Transverse colon (tissue), 4 donors: ENCODE data around the gene YAP1. TPM values are rescaled to one million over a fixed set of nuclear protein-coding genes. Genes with fewer than 3 reads are reported as not detected.

Experiments
- DNase-seq: peaks from one replicate; pipeline ENCODE4 v3.0.0-alpha.2; 2019
- H3K27ac ChIP-seq, 4 donors: fragments of 200-600 bp; sonication (generic); 2 replicates each; pipeline ENCODE4 v1.5.1; 2016 to 2018; ENCODE audit warnings: inconsistent platforms in 4 of 4
- H3K27me3 ChIP-seq: fragments of 200-600 bp; sonication (generic); 2 replicates; pipeline ENCODE4 v1.5.1; 2017; ENCODE audit warnings: inconsistent platforms
- H3K36me3 ChIP-seq, 4 donors: fragments of 200-600 bp; sonication (generic); 2 replicates each; pipeline ENCODE4 v1.5.1; 2017 to 2019; ENCODE audit warnings: inconsistent platforms in 4 of 4
- H3K4me1 ChIP-seq, 4 donors: fragments of 200-600 bp; sonication (generic); 2 replicates each; pipeline ENCODE4 v1.5.1; 2017 to 2020; ENCODE audit warnings: inconsistent platforms in 4 of 4
- H3K4me3 ChIP-seq, 4 donors: fragments of 200-600 bp; sonication (generic); 1 replicate in 1 of 4; 2 replicates in 3 of 4; pipeline versions ENCODE4 v1.5.1 to v1.6.1; 2017 to 2019; ENCODE audit warnings: inconsistent platforms in 4 of 4
- H3K9me3 ChIP-seq, 2 donors: fragments of 200-600 bp; sonication (generic); 2 replicates each; pipeline ENCODE4 v1.5.1; 2017 to 2019; ENCODE audit warnings: inconsistent platforms in 2 of 2
- EP300 ChIP-seq: sonication (generic); formaldehyde crosslinking; IDR thresholded peaks from one replicate; pipeline ENCODE4 v1.6.1; 2017; ENCODE audit warnings: antibody characterized with exemption, low read depth
- POLR2A ChIP-seq: fragments of 450-650 bp; IDR thresholded peaks from one replicate; pipeline ENCODE4 v1.6.1; 2016; ENCODE audit warnings: antibody characterized with exemption, mild to moderate bottlenecking, moderate library complexity
- POLR2AphosphoS5 ChIP-seq, 3 donors: sonication (generic); formaldehyde crosslinking; IDR thresholded peaks; one replicate each; pipeline ENCODE4 v1.6.1; 2016; ENCODE audit warnings: antibody characterized with exemption in 3 of 3
- WGBS, 2 donors: methylation state at CpG; one replicate each; pipeline ENCODE4 v1.1.5; 2018; ENCODE audit warnings: low coverage in 1 of 2; 5-methylcytosine and 5-hydroxymethylcytosine counted together
- in situ Hi-C, 4 donors: fragments of 200-750 bp; cut with MboI; loops; one replicate each; pipeline versions ENCODE4 v1.15.0 to v1.15.1; 2017; ENCODE audit warnings: low sequenced_read_pairs in 3 of 4, low pct_ligation_motif_present in 1 of 4, low pct_unique_long_range_greater_than_20kb in 1 of 4
- intact Hi-C: fragments of 100-400 bp; cut with DNase I; formaldehyde crosslinking; loops from one replicate; pipeline ENCODE4 v1.15.1; 2023; ENCODE audit warnings: low total_unique reads
- total RNA-seq, 4 donors: library from RNA; depleted of rRNA; stranded (reverse); fragments of >200 nt; gene quantifications; one replicate each; pipeline ENCODE4 v1.1.0, GENCODE V29; 2016
- TF ChIP-seq, protein P1 (sequence below), 5 experiments: fragments of 200-600 bp in 3 of 5; fragments of 450-650 bp in 2 of 5; sonication (generic) in 3 of 5; IDR thresholded peaks; 1 replicate in 2 of 5; 2 replicates in 3 of 5; pipeline ENCODE4 v1.5.1; 2016 to 2017; ENCODE audit warnings: antibody characterized with exemption in 5 of 5, inconsistent platforms in 3 of 5, mild to moderate bottlenecking in 2 of 5, moderate library complexity in 1 of 5

Gene YAP1
- total RNA-seq, 4 donors from 2014 or later: 90.5 to 163 (median 105) TPM

DNA sequence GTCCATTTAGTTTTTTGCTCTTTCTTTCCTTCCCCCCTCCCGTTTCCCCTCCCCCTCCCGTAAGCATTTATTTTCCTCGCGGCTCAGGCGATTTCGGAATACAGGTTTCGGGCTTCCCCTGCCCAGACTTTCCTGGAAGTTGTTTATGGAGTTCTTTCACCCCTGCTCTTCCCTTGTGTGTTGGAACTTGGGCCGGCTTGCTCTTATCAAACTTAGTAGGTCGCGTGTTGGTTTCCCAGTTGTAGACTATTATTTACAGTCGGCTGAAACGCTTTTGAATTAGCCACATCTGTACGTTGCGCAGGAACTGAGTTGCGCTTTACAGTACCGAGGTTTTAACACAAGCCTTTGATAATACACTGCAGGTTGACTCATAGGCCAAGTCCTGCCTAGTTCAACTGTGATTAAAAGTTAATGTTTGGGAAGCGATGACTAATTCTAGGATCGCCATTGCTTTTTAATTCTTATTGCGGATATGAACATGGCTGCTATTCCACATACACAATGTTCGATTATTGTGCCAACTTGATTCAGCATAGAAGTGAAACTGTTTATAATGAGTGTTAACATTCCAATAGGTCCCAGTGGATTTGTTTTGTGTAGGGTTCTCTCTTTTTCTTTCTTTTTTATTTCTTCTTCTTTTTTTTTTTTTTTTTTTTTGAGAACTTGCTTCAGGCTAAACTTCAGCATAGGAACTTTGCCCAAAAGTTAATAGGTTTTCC, 1.7 kb downstream of the YAP1 start:
- WGBS, 2 donors: 2 to 6% methylated on average over 9 to 20 of the region's 20 CpGs

DNA sequence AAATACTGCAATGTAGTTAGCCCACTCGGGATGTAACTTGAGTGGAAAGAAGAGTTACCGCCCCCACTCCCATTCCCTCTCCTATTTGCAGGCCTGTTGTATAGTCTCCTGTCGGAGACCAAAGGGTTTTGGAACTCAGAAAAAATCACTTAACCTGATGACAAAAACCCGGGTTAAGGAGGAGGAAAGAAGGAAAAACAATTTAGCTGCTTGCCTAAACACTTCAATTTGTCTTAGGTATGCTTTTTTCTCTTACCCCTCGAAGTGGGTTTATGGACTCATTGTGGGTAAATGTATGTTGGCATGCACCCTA, 2.2 kb downstream of the YAP1 start:
- Histone ChIP-seq H3K27me3 (no peaks in the 10 kb centered on the region), H3K36me3 (no peaks in the 10 kb centered on the region), H3K27ac (peak overlapping the region; percentile 95 to 99 (median 96)), H3K9me3 (no peaks in the 10 kb centered on the region), H3K4me3 (peak overlapping the region; percentile 85 to 95 (median 90)), H3K4me1 (peaks cover 18 to 58% (median 33%) of the 10 kb centered on the region in 4 donors)
- intact Hi-C loops: loop anchor here (10.0 kb wide), 1 partner anchor 162 kb away; no protein-coding TSS in a partner anchor
- WGBS, 2 donors: 3 to 7% methylated on average over 4 to 5 of the region's 5 CpGs
- DNase-seq: no peak
- TF ChIP-seq POLR2A (no peak), POLR2AphosphoS5 (IDR thresholded peaks at IDR 0.05) (no peak), EP300 (no peak)
- TF ChIP-seq, protein P1, sequence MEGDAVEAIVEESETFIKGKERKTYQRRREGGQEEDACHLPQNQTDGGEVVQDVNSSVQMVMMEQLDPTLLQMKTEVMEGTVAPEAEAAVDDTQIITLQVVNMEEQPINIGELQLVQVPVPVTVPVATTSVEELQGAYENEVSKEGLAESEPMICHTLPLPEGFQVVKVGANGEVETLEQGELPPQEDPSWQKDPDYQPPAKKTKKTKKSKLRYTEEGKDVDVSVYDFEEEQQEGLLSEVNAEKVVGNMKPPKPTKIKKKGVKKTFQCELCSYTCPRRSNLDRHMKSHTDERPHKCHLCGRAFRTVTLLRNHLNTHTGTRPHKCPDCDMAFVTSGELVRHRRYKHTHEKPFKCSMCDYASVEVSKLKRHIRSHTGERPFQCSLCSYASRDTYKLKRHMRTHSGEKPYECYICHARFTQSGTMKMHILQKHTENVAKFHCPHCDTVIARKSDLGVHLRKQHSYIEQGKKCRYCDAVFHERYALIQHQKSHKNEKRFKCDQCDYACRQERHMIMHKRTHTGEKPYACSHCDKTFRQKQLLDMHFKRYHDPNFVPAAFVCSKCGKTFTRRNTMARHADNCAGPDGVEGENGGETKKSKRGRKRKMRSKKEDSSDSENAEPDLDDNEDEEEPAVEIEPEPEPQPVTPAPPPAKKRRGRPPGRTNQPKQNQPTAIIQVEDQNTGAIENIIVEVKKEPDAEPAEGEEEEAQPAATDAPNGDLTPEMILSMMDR (IDR thresholded peaks at IDR 0.05): no peak
- in situ Hi-C loops: loop anchor here in 1 of 4 donors (25.0 kb wide), 1 partner anchor 150 kb away; no protein-coding TSS in a partner anchor

More for the DNA sequence above, 1.7 kb downstream of the YAP1 start:
- peak; percentile 72 for TF ChIP-seq POLR2A
- TF ChIP-seq POLR2AphosphoS5 (IDR thresholded peaks at IDR 0.05): peak in 2 of 3 donors; percentile 85 to 89
- TF ChIP-seq, protein P1 (IDR thresholded peaks at IDR 0.05): no peak
- in situ Hi-C loops (loop anchor here in 1 of 4 donors (25.0 kb wide), 1 partner anchor 150 kb away; no protein-coding TSS in a partner anchor), intact Hi-C loops (loop anchor here (10.0 kb wide), 1 partner anchor 163 kb away; no protein-coding TSS in a partner anchor)
- Histone ChIP-seq H3K9me3 (no peaks in the 10 kb centered on the region), H3K27me3 (no peaks in the 10 kb centered on the region), H3K4me1 (peaks cover 17 to 53% (median 29%) of the 10 kb centered on the region in 4 donors), H3K4me3 (peak overlapping the region; percentile 85 to 95 (median 90)), H3K36me3 (no peaks in the 10 kb centered on the region), H3K27ac (peak overlapping the region; percentile 95 to 99 (median 96))
- peak; percentile 43 for DNase-seq

DNA sequence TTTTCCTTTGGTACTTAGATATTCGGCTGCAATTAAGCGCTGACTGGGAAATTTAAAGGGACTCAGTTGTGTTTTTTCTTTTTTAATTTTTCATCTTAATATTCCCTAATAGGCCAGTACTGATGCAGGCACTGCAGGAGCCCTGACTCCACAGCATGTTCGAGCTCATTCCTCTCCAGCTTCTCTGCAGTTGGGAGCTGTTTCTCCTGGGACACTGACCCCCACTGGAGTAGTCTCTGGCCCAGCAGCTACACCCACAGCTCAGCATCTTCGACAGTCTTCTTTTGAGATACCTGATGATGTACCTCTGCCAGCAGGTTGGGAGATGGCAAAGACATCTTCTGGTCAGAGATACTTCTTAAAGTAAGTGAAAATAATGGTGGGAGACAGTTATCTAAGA, 3.8 kb downstream of the YAP1 start:
- no peaks in the 10 kb centered on the region for H3K27me3 ChIP-seq
- no peaks in the 10 kb centered on the region for H3K36me3 ChIP-seq
- 70 to 79% methylated on average over 4 of the region's 4 CpGs for WGBS, 2 donors
- peaks cover 23 to 74% (median 43%) of the 10 kb centered on the region in 4 donors for H3K4me1 ChIP-seq
- H3K27ac ChIP-seq: peak overlapping the region in 1 of 4 donors; percentile 72
- no peak overlapping the region for H3K4me3 ChIP-seq
- in situ Hi-C loops (loop anchor here in 1 of 4 donors (25.0 kb wide), 1 partner anchor 148 kb away; no protein-coding TSS in a partner anchor), intact Hi-C loops (loop anchor here (10.0 kb wide), 1 partner anchor 161 kb away; no protein-coding TSS in a partner anchor)
- DNase-seq: no peak
- H3K9me3 ChIP-seq: no peaks in the 10 kb centered on the region
- TF ChIP-seq POLR2AphosphoS5 (IDR thresholded peaks at IDR 0.05): no peak
- TF ChIP-seq, protein P1 (IDR thresholded peaks at IDR 0.05): no peak
- TF ChIP-seq EP300: no peak
- TF ChIP-seq POLR2A: no peak

DNA sequence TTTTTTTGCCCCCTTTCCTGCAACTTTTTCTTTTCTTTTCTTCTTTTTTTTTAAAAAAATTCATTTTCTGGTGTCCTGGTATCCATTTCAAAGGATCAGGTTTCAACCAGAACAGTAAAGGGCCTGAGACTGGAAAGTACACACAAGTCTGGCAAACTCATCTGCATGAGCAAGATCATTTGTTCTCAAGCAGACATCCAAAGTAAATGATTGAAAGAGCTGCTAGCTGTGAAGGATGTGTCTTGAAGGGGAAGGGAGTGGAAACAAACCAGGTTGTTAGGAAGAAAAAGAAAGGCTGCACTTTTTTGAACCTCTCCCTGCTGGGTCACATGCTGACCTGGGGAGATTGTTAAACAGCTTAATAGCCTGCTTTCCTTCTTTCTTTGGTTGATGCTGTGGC, 5.3 kb downstream of the YAP1 start:
- TF ChIP-seq EP300: no peak
- peak in 2 of 3 donors; percentile 13 to 17 for TF ChIP-seq POLR2AphosphoS5 (IDR thresholded peaks at IDR 0.05)
- intact Hi-C loops (loop anchor here (10.0 kb wide), 1 partner anchor 159 kb away; no protein-coding TSS in a partner anchor), in situ Hi-C loops (loop anchor here in 1 of 4 donors (25.0 kb wide), 1 partner anchor 147 kb away; no protein-coding TSS in a partner anchor)
- Histone ChIP-seq H3K4me3 (no peak overlapping the region), H3K9me3 (no peaks in the 10 kb centered on the region), H3K36me3 (no peaks in the 10 kb centered on the region), H3K4me1 (peaks cover 23 to 81% (median 47%) of the 10 kb centered on the region in 4 donors), H3K27me3 (no peaks in the 10 kb centered on the region), H3K27ac (peak overlapping the region; percentile 57 to 78 (median 71))
- DNase-seq: peak; percentile 9
